ENCODE data around the gene CHPF2.

- TF ChIP-seq ZNF580 (tag by site-specific recombination; IDR thresholded peaks at IDR 0.05) (no peak), PRDM1 (tag by site-specific recombination; IDR thresholded peaks at IDR 0.05) (no peak), CTCF (tag by site-specific recombination; IDR thresholded peaks at IDR 0.05) (no peak), ZNF184 (tag by site-specific recombination; IDR thresholded peaks at IDR 0.05) (no peak), ZNF701 (tag by site-specific recombination; IDR thresholded peaks at IDR 0.05) (no peak)
These were observed 43.2 kb upstream of the CHPF2 start for GRCh38 chr7:151189038-151189437.
